ENCODE measurements around the gene GATC. TPM values are rescaled to one million over a fixed set of nuclear protein-coding genes. Genes with fewer than 3 reads are reported as not detected.

Gene GATC
- total RNA-seq, 3 donors from 2014 or later (not counting 1 experiment from before 2014, with no cell fraction given) = 16.5 to 22.8 (median 20.5) TPM

- no peak for TF ChIP-seq CTCF (IDR thresholded peaks at IDR 0.05)
- intact Hi-C loops (cut with micrococcal nuclease) = no loop called here
- Histone ChIP-seq H3K27ac (ENCODE audit: low read length) (no peak overlapping the region), H3K27me3 (ENCODE audit: control insufficient read depth, insufficient read depth, low read length) (no peaks in the 10 kb centered on the region), H3K36me3 (ENCODE audit: control insufficient read depth, insufficient read depth, low read length) (no peaks in the 10 kb centered on the region), H3K9me3 (ENCODE audit: control insufficient read depth, insufficient read depth, low read length) (no peaks in the 10 kb centered on the region), H3K4me3 (ENCODE audit: low read length) (no peak overlapping the region), H3K4me1 (ENCODE audit: control insufficient read depth, insufficient read depth, low read length) (no peaks in the 10 kb centered on the region)
- Mint-ChIP-seq H3K27me3 (ENCODE audit: low read depth in 2 of 2) (peaks cover 0 to 5% of the 10 kb centered on the region in 2 donors), H3K9me3 (no peaks in the 10 kb centered on the region), H3K27ac (no peak overlapping the region), H3K4me3 (no peak overlapping the region), H3K36me3 (no peaks in the 10 kb centered on the region), H3K4me1 (no peaks in the 10 kb centered on the region)
- 85% methylated on average over 7 of the region's 7 CpGs for WGBS (ENCODE audit: insufficient coverage)
- no peak for DNase-seq
- ATAC-seq = no peak
Measured at GRCh38 chr12:120416490-120417216, 29.6 kb upstream of the GATC start.

- Mint-ChIP-seq H3K4me1 (no peaks in the 10 kb centered on the region), H3K27me3 (ENCODE audit: low read depth in 2 of 2) (peaks cover 0 to 5% of the 10 kb centered on the region in 2 donors), H3K27ac (no peak overlapping the region)
Measured at GRCh38 chr12:120417917-120418580, 28.2 kb upstream of the GATC start.

GRCh38 chr12:120421701-120422100, 24.5 kb upstream of the GATC start:
- intact Hi-C loops (cut with micrococcal nuclease) = no loop called here
- no peaks in the 10 kb centered on the region for H3K4me1 Mint-ChIP-seq
- H3K27me3 Mint-ChIP-seq (ENCODE audit: low read depth in 2 of 2) = no peaks in the 10 kb centered on the region
- no peak overlapping the region for H3K27ac ChIP-seq (ENCODE audit: low read length)
- no peaks in the 10 kb centered on the region for H3K36me3 Mint-ChIP-seq
- no peaks in the 10 kb centered on the region for H3K36me3 ChIP-seq (ENCODE audit: control insufficient read depth, insufficient read depth, low read length)
- no peak overlapping the region for H3K4me3 Mint-ChIP-seq
- H3K9me3 Mint-ChIP-seq = no peaks in the 10 kb centered on the region
- 82% methylated on average over 4 of the region's 4 CpGs for WGBS (ENCODE audit: insufficient coverage)
- no peaks in the 10 kb centered on the region for H3K27me3 ChIP-seq (ENCODE audit: control insufficient read depth, insufficient read depth, low read length)
- no peak overlapping the region for H3K27ac Mint-ChIP-seq
- no peaks in the 10 kb centered on the region for H3K4me1 ChIP-seq (ENCODE audit: control insufficient read depth, insufficient read depth, low read length)
- no peak overlapping the region for H3K4me3 ChIP-seq (ENCODE audit: low read length)
- no peak for TF ChIP-seq CTCF (IDR thresholded peaks at IDR 0.05)
- ATAC-seq (no peak), DNase-seq (no peak)
- H3K9me3 ChIP-seq (ENCODE audit: control insufficient read depth, insufficient read depth, low read length) = no peaks in the 10 kb centered on the region

More at GRCh38 chr12:120417917-120418580, 28.2 kb upstream of the GATC start:
- ATAC-seq (no peak), DNase-seq (no peak)
- H3K9me3 ChIP-seq (ENCODE audit: control insufficient read depth, insufficient read depth, low read length) = no peaks in the 10 kb centered on the region
- H3K4me3 ChIP-seq (ENCODE audit: low read length) = no peak overlapping the region
- H3K27me3 ChIP-seq (ENCODE audit: control insufficient read depth, insufficient read depth, low read length) = no peaks in the 10 kb centered on the region
- Mint-ChIP-seq H3K9me3 (no peaks in the 10 kb centered on the region), H3K36me3 (no peaks in the 10 kb centered on the region), H3K4me3 (no peak overlapping the region)
- no peak for TF ChIP-seq CTCF (IDR thresholded peaks at IDR 0.05)
- 92% methylated on average over 4 of the region's 4 CpGs for WGBS (ENCODE audit: insufficient coverage)
- H3K27ac ChIP-seq (ENCODE audit: low read length) = no peak overlapping the region
- no peaks in the 10 kb centered on the region for H3K4me1 ChIP-seq (ENCODE audit: control insufficient read depth, insufficient read depth, low read length)
- intact Hi-C loops (cut with micrococcal nuclease) = no loop called here
- H3K36me3 ChIP-seq (ENCODE audit: control insufficient read depth, insufficient read depth, low read length) = no peaks in the 10 kb centered on the region
